ENCODE data around the gene LAMA2. TPM values are rescaled to one million over a fixed set of nuclear protein-coding genes. Genes with fewer than 3 reads are reported as not detected.

LAMA2 gene
- total and polyA plus RNA-seq, 2 experiments from 2014 or later = 0.91 to 6.4 TPM

DNA sequence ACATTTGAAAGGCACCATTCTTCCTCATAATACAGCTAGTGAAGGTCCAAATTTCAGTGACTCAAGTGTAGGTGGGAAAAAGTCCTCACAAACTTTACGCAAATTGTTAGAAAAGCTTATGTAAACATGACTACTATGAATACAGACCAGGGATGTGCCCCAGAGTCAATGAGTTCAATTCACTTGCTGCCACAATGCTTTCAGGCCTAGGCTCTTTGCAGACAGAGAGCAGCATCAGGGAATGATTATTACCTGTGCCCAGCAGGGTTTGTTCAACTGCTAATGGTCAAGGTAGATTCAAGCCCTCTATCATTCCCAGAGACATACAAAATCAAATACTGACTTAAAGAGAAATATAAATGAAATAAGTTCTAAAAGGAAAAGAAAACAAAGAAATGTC, 84.0 kb downstream of the LAMA2 start:
- DNase-seq (ENCODE audit: low spot score) (peak; percentile 4), ATAC-seq (peak; percentile 70)
- no peaks in the 10 kb centered on the region for H3K27me3 Mint-ChIP-seq (ENCODE audit: insufficient read depth, low read depth, poor library complexity)
- H3K4me1 ChIP-seq (ENCODE audit: insufficient read depth) = peaks cover 15% of the 10 kb centered on the region; the same call in 1 of the 2 replicates
- no peaks in the 10 kb centered on the region for H4K20me1 ChIP-seq (replicated peaks; ENCODE audit: insufficient read depth)
- H3K9me2 ChIP-seq (ENCODE audit: insufficient read depth) = no peaks in the 10 kb centered on the region
- no peaks in the 10 kb centered on the region for H3K27me3 ChIP-seq (ENCODE audit: insufficient read depth)
- H3K36me3 ChIP-seq (ENCODE audit: insufficient read depth) = no peaks in the 10 kb centered on the region
- no peaks in the 10 kb centered on the region for H3F3A ChIP-seq (replicated peaks; ENCODE audit: low read depth)
- no peak overlapping the region for H3K4me3 ChIP-seq
- H3K9me3 Mint-ChIP-seq = no peaks in the 10 kb centered on the region
- no peak overlapping the region for H2AFZ ChIP-seq
- H3K4me1 Mint-ChIP-seq = peaks cover 10% of the 10 kb centered on the region; the same call in 2 of the 3 replicates
- TF ChIP-seq CREB1 (CRISPR knock-in tag; IDR thresholded peaks at IDR 0.05; ENCODE audit: low read depth) (no peak), STAT1 (IDR thresholded peaks at IDR 0.05; ENCODE audit: unreplicated experiment) (no peak), EZH2 (IDR thresholded peaks at IDR 0.05; ENCODE audit: low read depth, unreplicated experiment) (no peak), JUNB (IDR thresholded peaks at IDR 0.05; ENCODE audit: unreplicated experiment) (no peak), ZNF331 (CRISPR knock-in tag; IDR thresholded peaks at IDR 0.05; ENCODE audit: low read depth) (no peak), ZNF114 (CRISPR knock-in tag; IDR thresholded peaks at IDR 0.05) (no peak)
- TF ChIP-seq, protein P1, sequence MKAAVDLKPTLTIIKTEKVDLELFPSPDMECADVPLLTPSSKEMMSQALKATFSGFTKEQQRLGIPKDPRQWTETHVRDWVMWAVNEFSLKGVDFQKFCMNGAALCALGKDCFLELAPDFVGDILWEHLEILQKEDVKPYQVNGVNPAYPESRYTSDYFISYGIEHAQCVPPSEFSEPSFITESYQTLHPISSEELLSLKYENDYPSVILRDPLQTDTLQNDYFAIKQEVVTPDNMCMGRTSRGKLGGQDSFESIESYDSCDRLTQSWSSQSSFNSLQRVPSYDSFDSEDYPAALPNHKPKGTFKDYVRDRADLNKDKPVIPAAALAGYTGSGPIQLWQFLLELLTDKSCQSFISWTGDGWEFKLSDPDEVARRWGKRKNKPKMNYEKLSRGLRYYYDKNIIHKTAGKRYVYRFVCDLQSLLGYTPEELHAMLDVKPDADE (IDR thresholded peaks at IDR 0.05) = no peak
- TF ChIP-seq, protein P2, sequence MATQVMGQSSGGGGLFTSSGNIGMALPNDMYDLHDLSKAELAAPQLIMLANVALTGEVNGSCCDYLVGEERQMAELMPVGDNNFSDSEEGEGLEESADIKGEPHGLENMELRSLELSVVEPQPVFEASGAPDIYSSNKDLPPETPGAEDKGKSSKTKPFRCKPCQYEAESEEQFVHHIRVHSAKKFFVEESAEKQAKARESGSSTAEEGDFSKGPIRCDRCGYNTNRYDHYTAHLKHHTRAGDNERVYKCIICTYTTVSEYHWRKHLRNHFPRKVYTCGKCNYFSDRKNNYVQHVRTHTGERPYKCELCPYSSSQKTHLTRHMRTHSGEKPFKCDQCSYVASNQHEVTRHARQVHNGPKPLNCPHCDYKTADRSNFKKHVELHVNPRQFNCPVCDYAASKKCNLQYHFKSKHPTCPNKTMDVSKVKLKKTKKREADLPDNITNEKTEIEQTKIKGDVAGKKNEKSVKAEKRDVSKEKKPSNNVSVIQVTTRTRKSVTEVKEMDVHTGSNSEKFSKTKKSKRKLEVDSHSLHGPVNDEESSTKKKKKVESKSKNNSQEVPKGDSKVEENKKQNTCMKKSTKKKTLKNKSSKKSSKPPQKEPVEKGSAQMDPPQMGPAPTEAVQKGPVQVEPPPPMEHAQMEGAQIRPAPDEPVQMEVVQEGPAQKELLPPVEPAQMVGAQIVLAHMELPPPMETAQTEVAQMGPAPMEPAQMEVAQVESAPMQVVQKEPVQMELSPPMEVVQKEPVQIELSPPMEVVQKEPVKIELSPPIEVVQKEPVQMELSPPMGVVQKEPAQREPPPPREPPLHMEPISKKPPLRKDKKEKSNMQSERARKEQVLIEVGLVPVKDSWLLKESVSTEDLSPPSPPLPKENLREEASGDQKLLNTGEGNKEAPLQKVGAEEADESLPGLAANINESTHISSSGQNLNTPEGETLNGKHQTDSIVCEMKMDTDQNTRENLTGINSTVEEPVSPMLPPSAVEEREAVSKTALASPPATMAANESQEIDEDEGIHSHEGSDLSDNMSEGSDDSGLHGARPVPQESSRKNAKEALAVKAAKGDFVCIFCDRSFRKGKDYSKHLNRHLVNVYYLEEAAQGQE (IDR thresholded peaks at IDR 0.05; ENCODE audit: unreplicated experiment) = no peak
- H3K36me3 Mint-ChIP-seq (ENCODE audit: low read depth) = no peaks in the 10 kb centered on the region
- H3K27ac Mint-ChIP-seq = no peak overlapping the region
- no peak overlapping the region for H3K4me3 Mint-ChIP-seq
- no peak overlapping the region for H3K4me2 ChIP-seq
- H3K79me2 ChIP-seq (replicated peaks; ENCODE audit: insufficient read depth) = no peaks in the 10 kb centered on the region
- H3K27ac ChIP-seq (ENCODE audit: low read depth) = no peak overlapping the region

DNA sequence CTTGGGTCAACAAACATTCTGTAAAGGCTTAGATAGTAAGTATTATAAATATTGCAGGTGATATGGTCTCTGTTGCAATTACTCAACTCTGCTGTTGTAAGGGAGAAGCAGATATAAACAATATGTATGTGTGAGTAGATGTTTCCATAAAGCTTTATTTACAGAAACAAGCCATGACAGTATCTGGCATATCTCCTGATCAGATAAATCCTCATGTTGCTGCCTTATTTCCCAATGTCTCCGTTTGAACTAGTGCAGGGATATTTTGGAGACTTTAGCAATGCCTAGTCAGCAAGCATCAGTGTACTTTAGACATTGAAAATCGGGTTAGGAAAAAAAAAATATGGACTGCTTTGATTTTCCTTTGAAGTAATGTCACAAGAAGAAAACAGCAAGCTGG, 96.1 kb downstream of the LAMA2 start:
- no peak for DNase-seq (ENCODE audit: low spot score)
- no peak for ATAC-seq
- Mint-ChIP-seq H3K9me3 (no peaks in the 10 kb centered on the region), H3K27ac (no peak overlapping the region), H3K4me3 (no peak overlapping the region), H3K4me1 (no peaks in the 10 kb centered on the region), H3K36me3 (ENCODE audit: low read depth) (no peaks in the 10 kb centered on the region), H3K27me3 (ENCODE audit: insufficient read depth, low read depth, poor library complexity) (peaks cover 2% of the 10 kb centered on the region)
- Histone ChIP-seq H3K27ac (ENCODE audit: low read depth) (no peak overlapping the region), H2AFZ (no peak overlapping the region), H3K4me3 (no peak overlapping the region), H3K4me1 (ENCODE audit: insufficient read depth) (no peaks in the 10 kb centered on the region), H3K9me2 (ENCODE audit: insufficient read depth) (no peaks in the 10 kb centered on the region), H3K79me2 (replicated peaks; ENCODE audit: insufficient read depth) (no peaks in the 10 kb centered on the region), H3K27me3 (ENCODE audit: insufficient read depth) (no peaks in the 10 kb centered on the region), H3K4me2 (no peak overlapping the region), H3K36me3 (ENCODE audit: insufficient read depth) (no peaks in the 10 kb centered on the region), H4K20me1 (replicated peaks; ENCODE audit: insufficient read depth) (no peaks in the 10 kb centered on the region), H3F3A (replicated peaks; ENCODE audit: low read depth) (no peaks in the 10 kb centered on the region)
- TF ChIP-seq ZNF114 (CRISPR knock-in tag; IDR thresholded peaks at IDR 0.05) (no peak), STAT1 (IDR thresholded peaks at IDR 0.05; ENCODE audit: unreplicated experiment) (no peak), EZH2phosphoT487 (IDR thresholded peaks at IDR 0.05; ENCODE audit: unreplicated experiment) (no peak), CREB1 (CRISPR knock-in tag; IDR thresholded peaks at IDR 0.05; ENCODE audit: low read depth) (no peak), JUNB (IDR thresholded peaks at IDR 0.05; ENCODE audit: unreplicated experiment) (no peak), EZH2 (IDR thresholded peaks at IDR 0.05; ENCODE audit: low read depth, unreplicated experiment) (no peak)
- TF ChIP-seq, protein P2 (IDR thresholded peaks at IDR 0.05; ENCODE audit: unreplicated experiment) = no peak
